Heart right ventricle (tissue), 16 donors: ENCODE measurements around the gene DIP2C. TPM values are rescaled to one million over a fixed set of nuclear protein-coding genes. Genes with fewer than 3 reads are reported as not detected.

ENCODE experiments used
- ATAC-seq, 8 donors: fragments of 200-7000 bp; cut with Tn5 transposase; one replicate each; pipeline ENCODE4 v1.9.1; 2020; ENCODE audit warnings: mild to moderate bottlenecking in 8 of 8, moderate library complexity in 8 of 8, moderate number of reproducible peaks in 1 of 8
- DNase-seq, 2 donors: peaks; one replicate each; pipeline ENCODE4 v3.0.0-alpha.2; 2020
- H3K27ac ChIP-seq, 10 donors: fragments of 200-600 bp; sonication (generic) in 2 of 10; one replicate each; pipeline versions ENCODE4 v1.5.0 to v1.8.0; 2020 to 2022; ENCODE audit warnings: mild to moderate bottlenecking in 3 of 10
- H3K27me3 ChIP-seq, 7 donors: fragments of 200-600 bp; one replicate each; pipeline ENCODE4 v1.8.0; 2021 to 2022; ENCODE audit warnings: mild to moderate bottlenecking in 2 of 7
- H3K36me3 ChIP-seq, 9 donors: fragments of 200-600 bp; sonication (generic) in 1 of 9; one replicate each; pipeline versions ENCODE4 v1.5.0 to v1.8.0; 2020 to 2022; ENCODE audit warnings: mild to moderate bottlenecking in 2 of 9
- H3K4me1 ChIP-seq, 9 donors: fragments of 200-600 bp; sonication (generic) in 1 of 9; one replicate each; pipeline versions ENCODE4 v1.5.0 to v1.8.0; 2020 to 2022; ENCODE audit warnings: mild to moderate bottlenecking in 4 of 9
- H3K4me3 ChIP-seq, 10 donors: fragments of 200-600 bp; sonication (generic) in 2 of 10; one replicate each; pipeline versions ENCODE4 v1.5.0 to v1.8.0; 2020 to 2022; ENCODE audit warnings: mild to moderate bottlenecking in 7 of 10, moderate library complexity in 2 of 10
- H3K9me3 ChIP-seq, 11 donors: fragments of 200-600 bp in 10 of 11; sonication (generic) in 2 of 11; one replicate each; pipeline versions ENCODE4 v1.5.0 to v1.8.0; 2013 to 2022; ENCODE audit warnings: mild to moderate bottlenecking in 2 of 11, control low read depth in 1 of 11, moderate library complexity in 1 of 11
- CTCF ChIP-seq, 9 donors: fragments of 200-600 bp; sonication (generic) in 2 of 9; IDR thresholded peaks; one replicate each; pipeline versions ENCODE4 v1.5.0 to v1.8.0; 2021 to 2022; ENCODE audit warnings: antibody characterized with exemption in 9 of 9, mild to moderate bottlenecking in 5 of 9, moderate library complexity in 1 of 9
- WGBS, 2 donors: extraction: QIAGEN DNeasy Blood & Tissue Kit; methylation state at CpG; one replicate each; pipeline ENCODE4 v1.1.7; 2013; ENCODE audit warnings: inconsistent platforms in 1 of 2; 5-methylcytosine and 5-hydroxymethylcytosine counted together
- intact Hi-C, 10 donors: fragments of 100-400 bp; cut with DNase I; formaldehyde crosslinking; loops; one replicate each; pipeline versions ENCODE4 v1.11.1 to v1.14.2; 2022
- polyA plus RNA-seq, 2 donors: library from polyadenylated mRNA; stranded (reverse); fragments of 200-250 nt; gene quantifications; one replicate each; pipeline ENCODE4 v1.2.3, GENCODE V29; 2013
- total RNA-seq, 10 donors: library from RNA; stranded (reverse); fragmentation: NEBNext Ultra II Directional in 3 of 10; extraction: Animal tissue kit (Norgen Biotek cat#: 25700) in 3 of 10; gene quantifications; one replicate each; pipeline versions ENCODE4 v1.2.1 to v1.2.4, GENCODE V29; 2021 to 2023
- donor health status: Arrhythmogenic right ventricular cardiomyopathy.
- donor health status: ischemic (EF 13 %, LVEDD 7.1; RV severe dilation, severe dysfunction).
- donor health status: healthy with polysubstance abuse.
- donor health status: DM: no; HTN: yes; CAD: no.
- donor health status: DM: no; HTN: no; CAD: no.
- donor health status: ischemic (EF 25% LVEDD 6.9; RV normal size, moderate dysfunction).
- donor health status: ischemic (EF 25% LVEDD 5.7; RV mildly dilated, moderate dysfunction).
- donor health status: healthy.
- donor health status: DM: yes; HTN: yes; CAD: no.
- donor health status: Ischemic cardiomyopathy.
- donor health status: ischemic (EF 35%, LVEDD 5.7; RV mildly dilated, moderate dysfunction).
- donor health status: nonischemic (EF 11% LVEDD 7.7; RV severe dilation, severe dysfunction).
- donor health status: DM: yes; HTN: yes; CAD: no.
- donor health status: PGD.
- donor health status: ischemic (EF 29% LVEDD 5.4; RV normal size, mild dysfunction).
- donor health status: nonischemic (EF 23%, LVEDD 6.1; RV moderate dilation, normal function).

DIP2C gene
- total and polyA plus RNA-seq, 12 donors, result 7.1 to 48.2 (median 33.7) TPM

- Histone ChIP-seq H3K36me3 (no peaks in the 10 kb centered on the region), H3K9me3 (no peaks in the 10 kb centered on the region), H3K4me1 (peaks cover 10 to 67% (median 38%) of the 10 kb centered on the region in 9 donors), H3K27ac (peak overlapping the region in 9 of 10 donors; percentile 70 to 94 (median 84)), H3K4me3 (no peak overlapping the region), H3K27me3 (peaks cover 0 to 5% (median 0%) of the 10 kb centered on the region in 7 donors)
- DNase-seq, result no peak
- 70 to 75% methylated on average over 18 to 24 of the region's 24 CpGs for whole genome bisulfite sequencing, 2 donors
- ATAC-seq, result peak in 1 of 8 donors; percentile 5
- intact Hi-C loops, result loop anchor here in 3 of 10 donors (10.0 kb wide), 1 partner anchor 61 kb away; the partner anchor contains the start of gene DIP2C (in 3 of the 3)
- TF ChIP-seq CTCF (IDR thresholded peaks at IDR 0.05), result no peak
Measured at GRCh38 chr10:623477-624311, 65.8 kb downstream of the DIP2C start.

- Histone ChIP-seq H3K9me3 (no peaks in the 10 kb centered on the region), H3K27ac (no peak overlapping the region), H3K36me3 (no peaks in the 10 kb centered on the region), H3K4me3 (no peak overlapping the region), H3K4me1 (peaks cover 10 to 74% (median 45%) of the 10 kb centered on the region in 9 donors), H3K27me3 (peaks cover 0 to 5% (median 0%) of the 10 kb centered on the region in 7 donors)
- 92 to 96% methylated on average over 19 of the region's 19 CpGs for WGBS, 2 donors
- ATAC-seq (no peak), DNase-seq (no peak)
- intact Hi-C loops, result loop anchor here in 3 of 10 donors (10.0 kb wide), 1 partner anchor 62 kb away; the partner anchor contains the start of gene DIP2C (in 3 of the 3)
- no peak for TF ChIP-seq CTCF (IDR thresholded peaks at IDR 0.05)
Measured at GRCh38 chr10:623014-623413, 66.5 kb downstream of the DIP2C start.

GRCh38 chr10:621981-622740 is 67.3 kb downstream of the DIP2C start:
- peaks cover 10 to 83% (median 52%) of the 10 kb centered on the region in 9 donors for H3K4me1 ChIP-seq
- H3K27me3 ChIP-seq, result peaks cover 0 to 5% (median 0%) of the 10 kb centered on the region in 7 donors
- H3K9me3 ChIP-seq, result no peaks in the 10 kb centered on the region
- DNase-seq, result no peak
- intact Hi-C loops, result loop anchor here in 3 of 10 donors (10.0 kb wide), 1 partner anchor 63 kb away; the partner anchor contains the start of gene DIP2C (in 3 of the 3)
- WGBS, 2 donors, result 86 to 88% methylated on average over 12 to 13 of the region's 13 CpGs
- no peak for ATAC-seq
- no peak for TF ChIP-seq CTCF (IDR thresholded peaks at IDR 0.05)
- H3K4me3 ChIP-seq, result no peak overlapping the region
- no peaks in the 10 kb centered on the region for H3K36me3 ChIP-seq
- H3K27ac ChIP-seq, result no peak overlapping the region

- TF ChIP-seq CTCF (IDR thresholded peaks at IDR 0.05), result no peak
- no peak overlapping the region for H3K27ac ChIP-seq
- H3K36me3 ChIP-seq, result no peaks in the 10 kb centered on the region
- ATAC-seq (no peak), DNase-seq (no peak)
- H3K9me3 ChIP-seq, result no peaks in the 10 kb centered on the region
- intact Hi-C loops, result loop anchor here in 3 of 10 donors (10.0 kb wide), 1 partner anchor 63 kb away; the partner anchor contains the start of gene DIP2C (in 3 of the 3)
- H3K27me3 ChIP-seq, result peaks cover 0 to 5% (median 0%) of the 10 kb centered on the region in 7 donors
- WGBS, 2 donors, result 64 to 72% methylated on average over 13 of the region's 13 CpGs
- peaks cover 10 to 84% (median 52%) of the 10 kb centered on the region in 9 donors for H3K4me1 ChIP-seq
- no peak overlapping the region for H3K4me3 ChIP-seq
Measured at GRCh38 chr10:621513-621912, 68.0 kb downstream of the DIP2C start.
